ENCODE results near the gene TECPR1.
"Not testable (repeated sequence)": the region's sequence is repeated elsewhere in the genome, so short reads cannot be mapped to it uniquely, and the experiment has no call there.

The TECPR1 gene

GRCh38 chr7:98221611-98222532 is 30.2 kb downstream of the TECPR1 start:
- Histone ChIP-seq H3K36me3 (ENCODE audit: low read length) (no peaks in the 10 kb centered on the region), H3K79me2 (ENCODE audit: insufficient read depth, low read length) (no peaks in the 10 kb centered on the region), H3K4me2 (ENCODE audit: low read depth, low read length, poor library complexity, severe bottlenecking) (no peak overlapping the region), H3K9ac (ENCODE audit: low read length) (no peak overlapping the region), H3K27ac (ENCODE audit: low read depth, low read length) (no peak overlapping the region), H3K9me2 (replicated peaks; ENCODE audit: insufficient read depth, low read length) (no peaks in the 10 kb centered on the region), H3K4me3 (ENCODE audit: insufficient read depth, low read length, poor library complexity, severe bottlenecking) (no peak overlapping the region), H2AFZ (ENCODE audit: low read depth, low read length, severe bottlenecking) (no peak overlapping the region), H3F3A (ENCODE audit: insufficient read depth) (peaks cover 12% of the 10 kb centered on the region), H4K20me1 (ENCODE audit: low read depth, low read length) (0 out of 2 replicates have a peak, but pooled peaks cover 5% of the 10 kb centered on the region), H3K27me3 (ENCODE audit: low read length) (no peaks in the 10 kb centered on the region), H3K9me3 (ENCODE audit: insufficient read depth, low read length) (no peaks in the 10 kb centered on the region)
- TF ChIP-seq CTCF (IDR thresholded peaks at IDR 0.05; ENCODE audit: insufficient read depth, low read length, poor library complexity, severe bottlenecking): no peak

- H3K36me3 ChIP-seq (ENCODE audit: low read length): not testable (repeated sequence)
Measured at GRCh38 chr7:98219382-98219781, 32.6 kb downstream of the TECPR1 start.

GRCh38 chr7:98217623-98218582 is 34.1 kb downstream of the TECPR1 start:
- Histone ChIP-seq H3K4me2 (ENCODE audit: low read depth, low read length, poor library complexity, severe bottlenecking) (no peak overlapping the region), H4K20me1 (ENCODE audit: low read depth, low read length) (0 out of 2 replicates have a peak, but pooled peaks cover 5% of the 10 kb centered on the region), H3K9me2 (replicated peaks; ENCODE audit: insufficient read depth, low read length) (no peaks in the 10 kb centered on the region), H3K9ac (ENCODE audit: low read length) (no peak overlapping the region), H3K79me2 (ENCODE audit: insufficient read depth, low read length) (no peaks in the 10 kb centered on the region), H3K36me3 (ENCODE audit: low read length) (no peaks in the 10 kb centered on the region), H3K27me3 (ENCODE audit: low read length) (no peaks in the 10 kb centered on the region), H2AFZ (ENCODE audit: low read depth, low read length, severe bottlenecking) (no peak overlapping the region), H3F3A (ENCODE audit: insufficient read depth) (peaks cover 12% of the 10 kb centered on the region), H3K4me3 (ENCODE audit: insufficient read depth, low read length, poor library complexity, severe bottlenecking) (no peak overlapping the region), H3K9me3 (ENCODE audit: insufficient read depth, low read length) (no peaks in the 10 kb centered on the region), H3K27ac (ENCODE audit: low read depth, low read length) (no peak overlapping the region)
- TF ChIP-seq CTCF (IDR thresholded peaks at IDR 0.05; ENCODE audit: insufficient read depth, low read length, poor library complexity, severe bottlenecking) (no peak), EZH2phosphoT487 (conservative IDR thresholded peaks at IDR 0.05; ENCODE audit: low read length) (no peak)

More at GRCh38 chr7:98219382-98219781, 32.6 kb downstream of the TECPR1 start:
- H3K9me3 ChIP-seq (ENCODE audit: insufficient read depth, low read length); H3K27ac ChIP-seq (ENCODE audit: low read depth, low read length); H2AFZ ChIP-seq (ENCODE audit: low read depth, low read length, severe bottlenecking); H3K4me2 ChIP-seq (ENCODE audit: low read depth, low read length, poor library complexity, severe bottlenecking); H4K20me1 ChIP-seq (ENCODE audit: low read depth, low read length); H3K79me2 ChIP-seq (ENCODE audit: insufficient read depth, low read length); H3K9me2 ChIP-seq (replicated peaks; ENCODE audit: insufficient read depth, low read length); H3K4me3 ChIP-seq (ENCODE audit: insufficient read depth, low read length, poor library complexity, severe bottlenecking); H3K9ac ChIP-seq (ENCODE audit: low read length); H3K27me3 ChIP-seq (ENCODE audit: low read length): not testable (repeated sequence)
- peaks cover 12% of the 10 kb centered on the region for H3F3A ChIP-seq (ENCODE audit: insufficient read depth)

Data from SU-DHL-6 (cell line).